Endothelial cell of umbilical vein (primary cell): ENCODE measurements around the gene PLA2G4C. TPM values are rescaled to one million over a fixed set of nuclear protein-coding genes. Genes with fewer than 3 reads are reported as not detected.

Experiments
- polyA plus RNA-seq, 4 experiments: library from polyadenylated mRNA; depleted of rRNA in 3 of 4; stranded (reverse) in 3 of 4; unstranded in 1 of 4; fragments of >200 nt; gene quantifications; 2 replicates each; pipeline versions ENCODE4 v1.2.1 to v1.2.3, GENCODE V29; 2011 to 2012; ENCODE audit warnings: missing spikeins in 1 of 4
- total RNA-seq: library from RNA; stranded (reverse); gene quantifications from 2 replicates; pipeline ENCODE4 v1.2.3, GENCODE V29; 2021

PLA2G4C gene
- total and polyA plus RNA-seq, 2 donors (not counting 3 experiments of a cell fraction or from before 2014, with no cell fraction given) = 53.1 to 63.4 TPM

Other genes starting within 250 kb of the PLA2G4C start
- gene SULT2A1, start 224.5 kb downstream of the PLA2G4C start, total RNA-seq = not detected in 2 replicates
- gene SULT2A1, start 224.5 kb downstream of the PLA2G4C start, polyA plus RNA-seq = not detected in 2 replicates
- gene BSPH1, start 118.6 kb downstream of the PLA2G4C start, total RNA-seq = not detected in 2 replicates
- not detected in 2 replicates for gene BSPH1, start 118.6 kb downstream of the PLA2G4C start, polyA plus RNA-seq
- not detected in 2 replicates for gene ELSPBP1, start 116.2 kb downstream of the PLA2G4C start, total RNA-seq
- not detected in 2 replicates for gene ELSPBP1, start 116.2 kb downstream of the PLA2G4C start, polyA plus RNA-seq
- gene CABP5, start 66.7 kb downstream of the PLA2G4C start, total RNA-seq = not detected in 2 replicates
- not detected in 2 replicates for gene CABP5, start 66.7 kb downstream of the PLA2G4C start, polyA plus RNA-seq
- 94.7 and 100 TPM in 2 replicates for gene LIG1, start 59.5 kb upstream of the PLA2G4C start, total RNA-seq
- gene LIG1, start 59.5 kb upstream of the PLA2G4C start, polyA plus RNA-seq = 64.0 and 68.2 TPM in 2 replicates
- gene ZSWIM9, start 59.9 kb upstream of the PLA2G4C start, total RNA-seq = 7.4 and 8.6 TPM in 2 replicates
- 1.0 and 1.2 TPM in 2 replicates for gene ZSWIM9, start 59.9 kb upstream of the PLA2G4C start, polyA plus RNA-seq
- 123 and 156 TPM in 2 replicates for gene CARD8, start 145.1 kb upstream of the PLA2G4C start, total RNA-seq
- 57.3 and 64.6 TPM in 2 replicates for gene CARD8, start 145.1 kb upstream of the PLA2G4C start, polyA plus RNA-seq
- gene ZNF114, start 159.3 kb upstream of the PLA2G4C start, total RNA-seq = 0.39 and 1.5 TPM in 2 replicates
- gene ZNF114, start 159.3 kb upstream of the PLA2G4C start, polyA plus RNA-seq = 0.12 and 0.38 TPM in 2 replicates
- 107 and 127 TPM in 2 replicates for gene EMP3, start 214.7 kb upstream of the PLA2G4C start, total RNA-seq
- 406 and 565 TPM in 2 replicates for gene EMP3, start 214.7 kb upstream of the PLA2G4C start, polyA plus RNA-seq